Breast epithelium (tissue), 3 donors: ENCODE data around the gene CCDC33.

Source experiments
- CTCF ChIP-seq, 3 donors: fragments of 450-650 bp; IDR thresholded peaks; one replicate each; pipeline ENCODE4 v1.5.1; 2016 to 2017; ENCODE audit warnings: antibody characterized with exemption in 3 of 3, mild to moderate bottlenecking in 3 of 3, moderate library complexity in 3 of 3
- POLR2A ChIP-seq: fragments of 450-650 bp; IDR thresholded peaks from one replicate; pipeline ENCODE4 v1.6.1; 2016; ENCODE audit warnings: antibody characterized with exemption, mild to moderate bottlenecking, moderate library complexity
- POLR2AphosphoS5 ChIP-seq, 3 donors: sonication (generic); formaldehyde crosslinking; IDR thresholded peaks; one replicate each; pipeline ENCODE4 v1.6.1; 2017; ENCODE audit warnings: antibody characterized with exemption in 3 of 3

GRCh38 chr15:74343797-74344127 lies 107.6 kb downstream of the CCDC33 start:
- no peak for TF ChIP-seq CTCF (IDR thresholded peaks at IDR 0.05)
- TF ChIP-seq POLR2AphosphoS5 (IDR thresholded peaks at IDR 0.05), result no peak
- no peak for TF ChIP-seq POLR2A
